HL-60 (cell line): ENCODE results near the gene TLR4.

Experiments
- GABPA ChIP-seq: IDR thresholded peaks from 2 replicates; pipeline ENCODE4 v1.6.1; 2012; ENCODE audit warnings: low read depth
- POLR2AphosphoS5 ChIP-seq: IDR thresholded peaks from 2 replicates; pipeline ENCODE4 v1.6.1; 2012; ENCODE audit warnings: low read depth
- TF ChIP-seq, protein P1 (sequence below): IDR thresholded peaks from one replicate; pipeline ENCODE4 v1.5.1; 2011; ENCODE audit warnings: low read length, control low read depth, inconsistent platforms; ENCODE audit not compliant: insufficient read depth

DNA sequence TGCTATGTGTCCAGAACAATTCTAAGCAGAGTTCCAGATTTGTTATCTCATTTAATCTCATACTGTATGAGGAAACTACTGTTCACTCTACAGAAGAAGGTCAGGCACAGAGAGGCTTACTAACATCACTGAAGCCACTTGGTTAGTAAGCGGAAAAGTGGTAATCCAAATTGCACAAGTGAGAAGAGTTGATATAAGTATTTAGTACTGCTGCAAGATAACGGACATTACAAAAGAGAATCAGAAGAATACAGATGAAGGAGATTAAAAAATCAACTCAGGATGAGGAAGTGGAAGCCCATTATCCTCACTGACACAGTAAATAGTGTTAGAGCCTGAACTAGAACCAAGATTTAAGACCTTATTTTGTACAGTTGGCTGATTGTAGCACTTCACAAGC, 22.3 kb upstream of the TLR4 start:
- TF ChIP-seq POLR2AphosphoS5 (no peak), GABPA (no peak)
- TF ChIP-seq, protein P1, sequence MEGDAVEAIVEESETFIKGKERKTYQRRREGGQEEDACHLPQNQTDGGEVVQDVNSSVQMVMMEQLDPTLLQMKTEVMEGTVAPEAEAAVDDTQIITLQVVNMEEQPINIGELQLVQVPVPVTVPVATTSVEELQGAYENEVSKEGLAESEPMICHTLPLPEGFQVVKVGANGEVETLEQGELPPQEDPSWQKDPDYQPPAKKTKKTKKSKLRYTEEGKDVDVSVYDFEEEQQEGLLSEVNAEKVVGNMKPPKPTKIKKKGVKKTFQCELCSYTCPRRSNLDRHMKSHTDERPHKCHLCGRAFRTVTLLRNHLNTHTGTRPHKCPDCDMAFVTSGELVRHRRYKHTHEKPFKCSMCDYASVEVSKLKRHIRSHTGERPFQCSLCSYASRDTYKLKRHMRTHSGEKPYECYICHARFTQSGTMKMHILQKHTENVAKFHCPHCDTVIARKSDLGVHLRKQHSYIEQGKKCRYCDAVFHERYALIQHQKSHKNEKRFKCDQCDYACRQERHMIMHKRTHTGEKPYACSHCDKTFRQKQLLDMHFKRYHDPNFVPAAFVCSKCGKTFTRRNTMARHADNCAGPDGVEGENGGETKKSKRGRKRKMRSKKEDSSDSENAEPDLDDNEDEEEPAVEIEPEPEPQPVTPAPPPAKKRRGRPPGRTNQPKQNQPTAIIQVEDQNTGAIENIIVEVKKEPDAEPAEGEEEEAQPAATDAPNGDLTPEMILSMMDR: no peak
